IPS DF 4.7 (cell line): ENCODE data around the gene LRP3.

Source experiments
- DNase-seq: peaks from one replicate; pipeline ENCODE4 v3.0.0-alpha.2; 2013; ENCODE audit warnings: low spot score; ENCODE audit errors: extremely low read depth

LRP3 gene

DNA sequence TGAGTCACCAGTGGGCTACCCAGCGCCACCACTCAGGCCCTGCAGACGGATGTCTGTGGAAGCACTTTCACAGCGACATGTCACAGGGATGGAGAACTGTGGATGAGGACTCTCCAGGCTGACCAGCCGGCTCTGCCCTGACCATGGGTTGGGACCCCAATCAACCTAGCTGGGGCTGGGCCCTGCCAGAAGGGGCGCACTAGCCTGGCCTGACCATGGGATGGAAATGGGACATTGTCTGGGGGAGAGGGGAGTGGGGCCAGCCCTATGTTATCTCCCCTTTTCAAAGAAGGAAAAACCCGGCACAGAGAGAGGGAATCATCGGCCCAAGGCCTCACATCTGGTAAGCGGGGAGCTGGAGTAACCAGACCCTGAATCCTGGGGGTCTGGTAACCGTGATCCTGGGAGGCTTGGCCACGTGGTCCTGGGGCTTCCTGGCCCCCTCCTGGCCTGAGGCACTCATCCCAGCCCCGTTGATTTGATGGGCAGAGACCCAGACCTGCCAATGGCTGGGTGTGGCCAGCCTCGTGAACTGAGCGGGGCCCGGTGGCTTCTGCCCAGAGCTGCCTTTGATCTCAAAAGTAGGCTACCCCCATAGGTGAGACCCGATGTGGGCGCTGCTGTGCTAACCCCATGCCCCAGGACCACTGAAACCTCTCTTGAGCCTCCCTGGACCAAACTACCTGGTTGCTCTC, 42.7 kb downstream of the LRP3 start:
- no peak for DNase-seq

GRCh38 chr19:33238481-33239149, 44.5 kb downstream of the LRP3 start:
- no peak for DNase-seq

DNA sequence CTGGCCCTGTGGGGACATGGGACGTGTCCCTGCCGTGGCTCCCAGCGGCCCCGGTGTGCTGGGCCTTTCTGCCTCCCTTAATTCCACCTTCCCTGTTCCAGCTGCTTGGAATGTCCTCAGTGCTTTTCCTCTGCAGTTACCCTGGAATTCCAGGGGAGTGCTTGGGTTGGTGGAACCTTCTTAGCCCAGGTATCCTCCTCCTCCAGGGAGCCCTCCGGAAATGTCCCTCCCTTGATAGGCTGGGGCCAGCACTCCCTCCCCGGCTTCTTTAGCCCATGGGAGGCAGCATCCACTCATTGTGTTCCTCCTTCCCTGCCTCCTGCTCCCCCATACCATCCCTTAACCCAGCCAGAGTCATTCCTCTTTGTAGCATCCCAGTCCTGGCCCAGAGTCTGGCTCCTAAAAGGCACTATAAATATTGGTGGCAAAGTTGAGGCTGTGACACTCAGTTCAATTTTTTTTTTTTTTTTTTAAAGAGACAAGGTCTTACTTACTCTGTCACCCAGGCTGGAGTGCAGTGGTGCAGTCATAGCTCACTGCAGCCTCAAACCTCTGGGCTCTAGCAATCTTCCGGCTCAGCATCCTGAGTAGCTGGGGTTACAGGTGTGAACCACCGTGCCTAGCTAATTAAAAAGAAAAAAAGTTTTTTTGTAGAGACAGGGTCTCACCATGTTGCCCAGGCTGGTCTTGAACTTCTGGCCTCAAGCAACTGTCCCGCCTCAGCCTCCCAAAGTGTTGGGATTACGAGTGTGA, 45.3 kb downstream of the LRP3 start:
- DNase-seq, result no peak

GRCh38 chr19:33240181-33240771, 46.1 kb downstream of the LRP3 start:
- DNase-seq, result no peak

- DNase-seq, result no peak
Observed at GRCh38 chr19:33241091-33241529, 47.0 kb downstream of the LRP3 start.

- no peak for DNase-seq
Observed at GRCh38 chr19:33241530-33242101, 47.5 kb downstream of the LRP3 start.

- no peak for DNase-seq
Observed at GRCh38 chr19:33242131-33242530, 48.0 kb downstream of the LRP3 start.

DNA sequence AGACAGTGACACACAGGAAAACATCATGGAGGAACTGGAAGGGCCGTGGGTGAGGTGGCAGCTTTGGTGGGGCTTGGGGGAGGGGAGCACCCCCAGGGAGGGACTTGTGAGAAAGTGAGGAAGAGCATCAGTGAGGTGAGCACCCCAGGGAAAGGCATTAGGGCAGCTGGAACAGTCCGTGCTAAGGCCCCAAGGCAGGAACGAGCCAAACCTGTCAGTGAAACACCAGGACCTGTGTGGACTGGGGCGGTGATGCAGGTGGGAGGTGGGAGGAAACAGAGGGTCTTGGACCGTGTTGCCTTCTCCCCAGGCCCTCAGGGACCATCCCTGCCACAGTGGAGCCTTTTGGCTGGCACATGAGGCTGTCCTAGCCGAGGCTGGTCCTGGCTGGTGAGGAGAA, 48.8 kb downstream of the LRP3 start:
- no peak for DNase-seq

DNA sequence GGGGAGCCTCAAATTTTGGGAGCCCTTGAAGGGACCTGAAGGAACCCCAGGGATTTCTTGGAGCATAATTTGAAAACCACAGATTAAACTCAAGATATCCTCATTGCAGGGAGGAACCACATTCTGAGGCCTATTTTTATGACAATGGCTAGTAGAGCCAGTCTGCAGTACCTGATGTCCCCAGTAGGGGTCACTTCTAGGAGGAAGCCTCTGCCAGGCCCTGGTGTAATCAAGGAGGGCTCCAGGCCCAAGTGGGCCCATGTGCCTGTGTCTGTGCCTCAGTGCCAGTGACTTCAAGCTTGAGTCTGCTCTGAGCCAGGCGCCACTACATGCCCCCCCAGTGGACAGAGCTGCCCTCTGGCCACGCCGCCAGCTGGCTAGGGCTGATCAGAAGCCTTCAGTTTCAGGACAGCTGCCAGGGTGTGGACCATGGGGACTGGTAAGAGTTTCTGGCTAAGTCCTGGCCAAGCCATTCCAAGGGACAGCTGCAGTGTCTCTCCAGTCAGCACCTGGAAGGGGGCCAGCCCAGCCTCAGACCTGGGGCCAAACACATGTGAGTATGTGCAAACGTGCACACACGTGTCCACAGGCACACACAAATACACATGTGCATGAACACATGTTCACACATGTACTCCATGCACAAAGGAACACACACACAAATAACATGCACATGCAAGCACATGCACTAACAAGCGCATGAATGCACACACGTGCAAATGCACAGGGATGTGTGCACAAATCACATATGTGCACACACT, 52.0 kb downstream of the LRP3 start:
- DNase-seq, result no peak

- no peak for DNase-seq
Observed at GRCh38 chr19:33246709-33247440, 52.7 kb downstream of the LRP3 start.

GRCh38 chr19:33247441-33247819, 53.3 kb downstream of the LRP3 start:
- DNase-seq, result no peak

- DNase-seq, result no peak
Observed at GRCh38 chr19:33248104-33248503, 54.0 kb downstream of the LRP3 start.

DNA sequence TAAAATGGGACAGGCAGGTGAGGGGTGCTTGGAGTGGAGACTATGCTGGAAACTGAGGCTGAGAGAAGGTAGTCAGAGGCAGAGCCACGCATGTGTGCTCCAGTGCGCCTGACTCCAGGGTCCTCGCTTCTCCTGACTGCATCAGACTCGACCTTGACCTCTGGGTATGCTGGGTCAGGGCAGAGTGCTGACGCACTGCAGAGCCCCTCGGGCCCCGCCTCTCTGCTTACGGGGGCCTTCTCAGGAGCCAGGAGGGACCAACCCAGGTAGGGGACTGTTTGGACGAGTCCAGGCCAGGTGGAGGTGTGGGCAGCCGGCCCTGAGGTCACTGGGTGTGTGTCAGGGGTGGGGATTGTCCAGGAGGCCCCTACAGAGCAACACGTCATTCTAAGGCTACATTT, 54.4 kb downstream of the LRP3 start:
- no peak for DNase-seq

DNA sequence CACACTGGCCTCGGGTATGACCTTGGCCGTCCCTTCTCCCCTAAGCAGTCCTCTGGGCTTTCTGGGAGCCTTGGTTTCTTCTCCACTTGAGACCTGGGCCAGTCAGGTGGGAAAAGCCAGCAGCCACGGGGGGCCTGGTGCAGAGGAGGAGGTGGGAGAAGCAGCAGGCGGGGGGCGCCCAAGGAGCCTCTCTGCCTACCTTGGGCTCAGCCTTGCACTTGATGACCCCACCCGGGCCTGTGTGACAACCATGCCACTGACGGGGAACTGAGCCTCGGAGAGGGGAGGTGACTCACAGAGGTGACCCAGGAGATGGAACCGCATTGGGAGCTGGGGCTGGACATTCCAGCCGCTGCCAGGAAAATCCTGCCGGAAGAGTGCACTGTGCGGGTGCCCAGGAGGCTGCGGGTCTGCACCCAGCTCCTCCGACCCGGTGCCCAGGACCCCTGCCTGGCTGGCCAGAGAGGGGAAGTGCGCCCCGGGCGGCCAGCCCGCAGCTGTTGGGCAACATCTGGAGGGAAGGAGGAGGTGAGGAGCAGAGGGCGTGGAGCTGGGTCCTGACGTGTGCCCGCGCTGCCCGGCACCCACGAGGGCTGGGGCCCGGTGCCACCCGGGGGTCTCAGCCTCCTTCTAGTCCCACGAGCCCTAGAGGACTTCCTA, 55.0 kb downstream of the LRP3 start:
- DNase-seq, result no peak

GRCh38 chr19:33249740-33250366, 55.7 kb downstream of the LRP3 start:
- no peak for DNase-seq

DNA sequence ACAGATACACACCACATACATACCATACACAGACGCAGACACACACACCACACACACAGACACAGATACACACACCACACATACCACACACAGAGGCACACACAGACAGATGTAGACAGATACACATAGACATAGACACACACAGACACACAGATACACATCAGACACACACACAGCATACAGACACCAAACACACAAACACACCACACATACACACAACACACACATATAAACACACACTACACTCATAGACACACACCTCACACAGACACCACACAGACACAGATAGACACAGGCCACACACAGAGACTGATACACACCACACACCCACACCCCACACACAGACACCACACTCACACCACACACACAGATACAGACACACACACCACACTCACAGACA, 56.4 kb downstream of the LRP3 start:
- DNase-seq, result no peak

- DNase-seq, result no peak
Observed at GRCh38 chr19:33251076-33251475, 56.9 kb downstream of the LRP3 start.

DNA sequence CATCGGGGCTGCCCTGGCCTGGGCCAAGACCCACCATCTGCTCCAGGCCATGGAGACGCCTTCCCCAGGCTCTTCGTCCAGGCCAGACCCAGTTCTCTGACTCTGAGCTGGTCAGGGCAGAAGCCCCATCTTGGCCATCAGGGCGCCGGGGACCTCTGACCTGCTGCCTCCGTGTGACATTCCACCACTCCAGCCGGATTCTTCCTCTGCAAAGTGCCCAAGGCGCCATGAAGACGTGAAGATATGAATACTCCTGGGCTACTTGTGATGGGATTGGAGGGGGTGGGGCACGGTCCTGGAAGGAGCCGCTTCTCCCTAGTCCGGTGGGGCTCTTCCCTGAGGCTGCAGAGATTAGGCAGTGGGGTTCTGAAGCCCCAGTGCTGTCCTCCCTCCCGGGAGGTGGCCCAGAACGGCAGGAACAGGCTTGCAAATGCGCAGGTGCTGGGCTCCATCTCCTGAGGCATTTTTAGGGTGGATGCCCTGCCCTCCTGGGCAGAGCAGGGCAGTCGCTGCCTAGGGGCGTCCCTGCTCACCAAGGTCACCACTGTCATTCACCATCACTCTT, 57.5 kb downstream of the LRP3 start:
- DNase-seq, result no peak

GRCh38 chr19:33252418-33252962, 58.4 kb downstream of the LRP3 start:
- DNase-seq, result no peak
